Astrocyte (in vitro differentiated cells and primary cell): ENCODE data around the gene CYB5R4.

ENCODE experiments used
- CTCF ChIP-seq: IDR thresholded peaks from 2 replicates; pipeline ENCODE4 v1.5.1; 2011; ENCODE audit warnings: low read depth, mild to moderate bottlenecking, inconsistent platforms, low read length, moderate library complexity; ENCODE audit not compliant: insufficient read depth
- EZH2 ChIP-seq: IDR thresholded peaks from 2 replicates; pipeline ENCODE4 v1.6.1; 2012; ENCODE audit warnings: mild to moderate bottlenecking, low read length, inconsistent platforms; ENCODE audit not compliant: insufficient read depth

DNA sequence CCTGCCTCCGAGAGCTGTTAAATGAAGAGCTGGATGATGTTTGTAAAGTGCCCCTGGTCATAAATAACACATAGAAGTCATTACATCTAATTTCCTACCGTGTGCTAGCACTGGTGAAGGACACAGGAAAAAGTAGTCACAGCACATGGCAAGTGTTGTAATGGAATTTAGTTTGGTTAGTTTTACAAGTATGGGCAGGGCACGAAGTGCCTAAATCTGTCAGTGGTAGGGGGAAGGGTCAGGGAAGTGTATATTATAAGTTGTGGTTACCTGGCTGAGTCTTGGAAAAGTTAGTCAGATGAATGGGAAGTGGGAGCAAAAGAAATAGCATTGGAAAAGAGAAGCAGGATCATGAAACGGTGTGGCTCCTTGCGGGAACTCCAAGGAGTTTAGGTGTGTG lies 4.7 kb upstream of the CYB5R4 start:
- no peak for TF ChIP-seq CTCF
- no peak for TF ChIP-seq EZH2
